Gastrocnemius medialis (tissue), 4 donors: ENCODE measurements around the gene AHNAK2. TPM values are rescaled to one million over a fixed set of nuclear protein-coding genes. Genes with fewer than 3 reads are reported as not detected.
A peak's percentile ranks its signal among the peaks of the same experiment; 100 is the strongest.

Source experiments
- ATAC-seq, 2 donors: fragments of 150-250 bp; one replicate each; pipeline ENCODE4 v1.9.1; 2016
- DNase-seq, 2 donors: peaks; one replicate each; pipeline ENCODE4 v3.0.0-alpha.2; 2019
- H3K27ac ChIP-seq, 4 donors: fragments of 200-600 bp; sonication (generic); 1 replicate in 1 of 4; 2 replicates in 3 of 4; pipeline ENCODE4 v1.5.1; 2016 to 2018; ENCODE audit warnings: mild to moderate bottlenecking in 2 of 4, moderate library complexity in 1 of 4
- H3K27me3 ChIP-seq, 3 donors: fragments of 200-600 bp; sonication (generic) in 2 of 3; 1 replicate in 1 of 3; 2 replicates in 2 of 3; pipeline versions ENCODE4 v1.5.1 to v1.6.0; 2016 to 2019; ENCODE audit warnings: mild to moderate bottlenecking in 1 of 3, moderate library complexity in 1 of 3
- H3K36me3 ChIP-seq, 2 donors: fragments of 200-600 bp; sonication (generic) in 1 of 2; one replicate each; pipeline ENCODE4 v1.5.1; 2017 to 2018
- H3K4me1 ChIP-seq, 2 donors: fragments of 200-600 bp; sonication (generic) in 1 of 2; one replicate each; pipeline ENCODE4 v1.5.1; 2016 to 2017; ENCODE audit warnings: mild to moderate bottlenecking in 2 of 2
- H3K4me3 ChIP-seq, 4 donors: fragments of 200-600 bp; sonication (generic) in 3 of 4; 1 replicate in 1 of 4; 2 replicates in 3 of 4; pipeline ENCODE4 v1.5.1; 2016 to 2019; ENCODE audit warnings: mild to moderate bottlenecking in 2 of 4
- H3K9me3 ChIP-seq, 3 donors: fragments of 200-600 bp; sonication (generic) in 2 of 3; 1 replicate in 1 of 3; 2 replicates in 2 of 3; pipeline ENCODE4 v1.5.1; 2016 to 2019
- POLR2A ChIP-seq, 2 donors: fragments of 450-650 bp; IDR thresholded peaks; one replicate each; pipeline ENCODE4 v1.6.1; 2017; ENCODE audit warnings: antibody characterized with exemption in 2 of 2, mild to moderate bottlenecking in 2 of 2, moderate library complexity in 2 of 2
- in situ Hi-C, 4 donors: fragments of 200-750 bp; cut with MboI; loops; one replicate each; pipeline versions ENCODE4 v1.15.0 to v1.8.0; 2017; ENCODE audit warnings: low sequenced_read_pairs in 4 of 4
- intact Hi-C: fragments of 100-400 bp; cut with DNase I; formaldehyde crosslinking; loops from one replicate; pipeline ENCODE4 v1.15.1; 2023; ENCODE audit warnings: low total_unique reads
- total RNA-seq, 4 donors: library from RNA; depleted of rRNA; stranded (reverse); fragments of >200 nt; gene quantifications; one replicate each; pipeline versions ENCODE4 v1.1.0 to v1.2.3, GENCODE V29; 2016
- TF ChIP-seq, protein P1 (sequence below), 5 experiments: fragments of 450-650 bp in 3 of 5; fragments of 200-600 bp in 2 of 5; sonication (generic) in 2 of 5; IDR thresholded peaks in 4 of 5; conservative IDR thresholded peaks in 1 of 5; 1 replicate in 4 of 5; 2 replicates in 1 of 5; pipeline ENCODE4 v1.5.1; 2016 to 2019; ENCODE audit warnings: antibody characterized with exemption in 5 of 5, mild to moderate bottlenecking in 3 of 5, moderate library complexity in 3 of 5

Gene AHNAK2
- total RNA-seq, 4 donors from 2014 or later = 2.0 to 8.6 (median 3.4) TPM

DNA sequence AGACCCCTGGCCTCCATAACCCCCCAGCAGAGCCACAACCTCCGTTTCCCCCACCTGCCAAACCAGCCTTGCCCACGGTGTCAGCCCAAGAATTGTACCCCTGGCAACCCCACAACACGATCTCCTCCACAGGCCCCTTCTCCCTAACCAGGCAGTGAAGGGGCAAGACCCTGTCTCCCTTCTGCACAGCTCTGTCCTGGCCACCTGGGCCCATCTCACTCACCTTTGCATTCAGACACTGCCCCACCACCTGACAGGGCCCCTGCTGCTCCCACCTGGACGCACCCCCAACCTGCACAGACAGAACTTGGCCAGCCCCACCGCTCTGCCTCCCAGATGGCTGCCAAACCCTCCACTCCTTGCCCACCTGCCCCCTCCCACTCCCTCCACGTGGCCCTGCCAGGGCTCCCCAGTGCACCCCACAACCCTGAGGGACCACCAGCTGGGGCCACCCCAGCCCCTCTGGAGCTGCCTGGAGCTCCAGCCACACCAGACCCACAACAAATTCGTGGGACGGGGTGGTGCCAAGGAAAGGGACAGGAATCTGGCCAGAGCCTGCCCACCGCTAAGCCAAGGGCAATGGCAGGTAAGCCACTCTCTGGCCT, 11.8 kb downstream of the AHNAK2 start:
- peaks cover 8 to 18% (median 17%) of the 10 kb centered on the region in 3 donors for H3K27me3 ChIP-seq
- in situ Hi-C loops (no loop called here), intact Hi-C loops (no loop called here)
- DNase-seq = no peak
- H3K27ac ChIP-seq = peak overlapping the region in 3 of 4 donors; percentile 54 to 56 (median 56)
- ATAC-seq = no peak
- peaks cover 0 to 4% of the 10 kb centered on the region in 2 donors for H3K4me1 ChIP-seq
- H3K4me3 ChIP-seq = no peak overlapping the region
- TF ChIP-seq POLR2A (IDR thresholded peaks at IDR 0.05) = no peak
- TF ChIP-seq, protein P1, sequence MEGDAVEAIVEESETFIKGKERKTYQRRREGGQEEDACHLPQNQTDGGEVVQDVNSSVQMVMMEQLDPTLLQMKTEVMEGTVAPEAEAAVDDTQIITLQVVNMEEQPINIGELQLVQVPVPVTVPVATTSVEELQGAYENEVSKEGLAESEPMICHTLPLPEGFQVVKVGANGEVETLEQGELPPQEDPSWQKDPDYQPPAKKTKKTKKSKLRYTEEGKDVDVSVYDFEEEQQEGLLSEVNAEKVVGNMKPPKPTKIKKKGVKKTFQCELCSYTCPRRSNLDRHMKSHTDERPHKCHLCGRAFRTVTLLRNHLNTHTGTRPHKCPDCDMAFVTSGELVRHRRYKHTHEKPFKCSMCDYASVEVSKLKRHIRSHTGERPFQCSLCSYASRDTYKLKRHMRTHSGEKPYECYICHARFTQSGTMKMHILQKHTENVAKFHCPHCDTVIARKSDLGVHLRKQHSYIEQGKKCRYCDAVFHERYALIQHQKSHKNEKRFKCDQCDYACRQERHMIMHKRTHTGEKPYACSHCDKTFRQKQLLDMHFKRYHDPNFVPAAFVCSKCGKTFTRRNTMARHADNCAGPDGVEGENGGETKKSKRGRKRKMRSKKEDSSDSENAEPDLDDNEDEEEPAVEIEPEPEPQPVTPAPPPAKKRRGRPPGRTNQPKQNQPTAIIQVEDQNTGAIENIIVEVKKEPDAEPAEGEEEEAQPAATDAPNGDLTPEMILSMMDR (IDR thresholded peaks at IDR 0.05 in 4 of 5, conservative IDR thresholded peaks at IDR 0.05 in 1 of 5) = no peak
- H3K9me3 ChIP-seq = no peaks in the 10 kb centered on the region
- no peaks in the 10 kb centered on the region for H3K36me3 ChIP-seq

DNA sequence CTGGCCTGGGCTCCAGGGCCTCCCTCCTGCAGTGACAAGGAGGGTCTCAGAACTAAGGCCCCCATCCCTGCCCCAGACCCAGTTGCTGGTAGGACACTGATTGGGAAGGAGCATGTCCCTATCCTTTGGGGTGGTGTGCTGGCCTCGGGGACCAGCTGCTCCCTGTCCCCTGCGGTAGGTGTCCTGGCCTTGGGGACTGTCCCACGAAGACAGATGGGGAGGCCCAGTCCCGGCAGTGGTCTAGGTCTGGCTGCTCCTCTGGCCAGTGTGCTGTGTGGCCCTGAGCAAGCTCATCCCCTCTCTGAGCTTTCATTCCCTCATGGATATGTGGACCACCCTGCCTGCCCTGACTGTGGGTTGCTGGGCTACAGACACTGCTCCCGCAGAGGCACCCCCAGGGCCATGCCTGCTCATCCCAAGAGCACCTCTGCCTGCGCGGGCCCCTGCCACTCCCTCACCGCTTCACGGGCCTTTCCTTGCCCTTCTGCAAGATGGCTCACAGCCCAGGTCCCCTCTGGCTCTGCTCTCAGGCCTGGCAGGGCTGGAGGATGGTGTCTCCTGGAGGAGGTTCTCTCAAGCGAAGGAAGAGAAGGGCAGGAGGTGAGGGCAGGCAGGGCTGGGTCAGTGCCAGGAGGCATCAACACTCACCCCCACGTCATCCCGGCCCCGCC, 12.5 kb downstream of the AHNAK2 start:
- no peaks in the 10 kb centered on the region for H3K9me3 ChIP-seq
- DNase-seq = peak in 1 of 2 donors; percentile 10
- H3K4me3 ChIP-seq = no peak overlapping the region
- H3K27ac ChIP-seq = no peak overlapping the region
- no peaks in the 10 kb centered on the region for H3K36me3 ChIP-seq
- no peak for ATAC-seq
- in situ Hi-C loops = no loop called here
- intact Hi-C loops = no loop called here
- peaks cover 8 to 18% (median 17%) of the 10 kb centered on the region in 3 donors for H3K27me3 ChIP-seq
- H3K4me1 ChIP-seq = peaks cover 0 to 4% of the 10 kb centered on the region in 2 donors
- TF ChIP-seq, protein P1 (IDR thresholded peaks at IDR 0.05 in 4 of 5, conservative IDR thresholded peaks at IDR 0.05 in 1 of 5) = no peak
- TF ChIP-seq POLR2A (IDR thresholded peaks at IDR 0.05) = no peak

- Histone ChIP-seq H3K4me3 (no peak overlapping the region), H3K27me3 (peaks cover 8 to 18% (median 17%) of the 10 kb centered on the region in 3 donors), H3K4me1 (peaks cover 0 to 4% of the 10 kb centered on the region in 2 donors), H3K36me3 (no peaks in the 10 kb centered on the region), H3K9me3 (no peaks in the 10 kb centered on the region), H3K27ac (no peak overlapping the region)
- TF ChIP-seq, protein P1 (IDR thresholded peaks at IDR 0.05 in 4 of 5, conservative IDR thresholded peaks at IDR 0.05 in 1 of 5) = no peak
- no peak for TF ChIP-seq POLR2A (IDR thresholded peaks at IDR 0.05)
- ATAC-seq = no peak
- in situ Hi-C loops = no loop called here
- intact Hi-C loops = no loop called here
- no peak for DNase-seq
Observed at GRCh38 chr14:104964546-104964945, 13.6 kb downstream of the AHNAK2 start.

GRCh38 chr14:104957146-104958113, 20.7 kb downstream of the AHNAK2 start:
- DNase-seq = no peak
- no peak for ATAC-seq

More at GRCh38 chr14:104957146-104958113, 20.7 kb downstream of the AHNAK2 start:
- H3K9me3 ChIP-seq = no peaks in the 10 kb centered on the region
- peaks cover 0 to 4% (median 0%) of the 10 kb centered on the region in 3 donors for H3K27me3 ChIP-seq
- TF ChIP-seq POLR2A (IDR thresholded peaks at IDR 0.05) = no peak
- TF ChIP-seq, protein P1 (IDR thresholded peaks at IDR 0.05 in 4 of 5, conservative IDR thresholded peaks at IDR 0.05 in 1 of 5) = no peak
- no peak overlapping the region for H3K27ac ChIP-seq
- H3K4me3 ChIP-seq = no peak overlapping the region
- in situ Hi-C loops = no loop called here
- intact Hi-C loops = no loop called here
- no peaks in the 10 kb centered on the region for H3K4me1 ChIP-seq
- no peaks in the 10 kb centered on the region for H3K36me3 ChIP-seq
